GM21381 (cell line): ENCODE results near the gene CFDP1.
"Not testable (repeated sequence)": the region's sequence is repeated elsewhere in the genome, so short reads cannot be mapped to it uniquely, and the experiment has no call there.

Source experiments
- ATAC-seq: cut with Tn5 transposase; IDR thresholded peaks from one replicate; pipeline ENCODE4 v1.9.1; 2021; ENCODE audit warnings: mild to moderate bottlenecking, moderate library complexity; ENCODE audit not compliant: unreplicated experiment

Gene CFDP1

GRCh38 chr16:75301804-75302203, 131.5 kb downstream of the CFDP1 start:
- no peak for ATAC-seq

- no peak for ATAC-seq
Observed at GRCh38 chr16:75298267-75298666, 135.0 kb downstream of the CFDP1 start.

- no peak for ATAC-seq
Observed at GRCh38 chr16:75296606-75297005, 136.7 kb downstream of the CFDP1 start.

GRCh38 chr16:75294773-75295459, 138.4 kb downstream of the CFDP1 start:
- ATAC-seq = no peak

- no peak for ATAC-seq
Observed at GRCh38 chr16:75293772-75294171, 139.5 kb downstream of the CFDP1 start.

- no peak for ATAC-seq
Observed at GRCh38 chr16:75293173-75293572, 140.1 kb downstream of the CFDP1 start.

GRCh38 chr16:75292691-75293090, 140.6 kb downstream of the CFDP1 start:
- ATAC-seq = no peak

- ATAC-seq = no peak
Observed at GRCh38 chr16:75289189-75289588, 144.1 kb downstream of the CFDP1 start.

- peak; percentile 48 for ATAC-seq
Observed at GRCh38 chr16:75288596-75289120, 144.6 kb downstream of the CFDP1 start.

GRCh38 chr16:75288181-75288580, 145.1 kb downstream of the CFDP1 start:
- ATAC-seq = no peak

GRCh38 chr16:75287708-75288107, 145.6 kb downstream of the CFDP1 start:
- no peak for ATAC-seq

GRCh38 chr16:75286389-75286788, 146.9 kb downstream of the CFDP1 start:
- no peak for ATAC-seq

GRCh38 chr16:75282466-75283281, 150.6 kb downstream of the CFDP1 start:
- no peak for ATAC-seq

- no peak for ATAC-seq
Observed at GRCh38 chr16:75281826-75282225, 151.5 kb downstream of the CFDP1 start.

- not testable (repeated sequence) for ATAC-seq
Observed at GRCh38 chr16:75281009-75281408, 152.3 kb downstream of the CFDP1 start.

GRCh38 chr16:75280331-75280804, 152.9 kb downstream of the CFDP1 start:
- ATAC-seq = no peak

- no peak for ATAC-seq
Observed at GRCh38 chr16:75279305-75279704, 154.0 kb downstream of the CFDP1 start.

- ATAC-seq = no peak
Observed at GRCh38 chr16:75273054-75273925, 160.0 kb downstream of the CFDP1 start.

GRCh38 chr16:75272629-75273028, 160.7 kb downstream of the CFDP1 start:
- ATAC-seq = not testable (repeated sequence)

- ATAC-seq = no peak
Observed at GRCh38 chr16:75272097-75272551, 161.2 kb downstream of the CFDP1 start.
